Measurements from ENCODE around the gene HSPA4L.

The HSPA4L gene

GRCh38 chr4:127783955-127784770, 2.0 kb downstream of the HSPA4L start:
- DNase-seq = peak in 1 of 14 donors; percentile 38

GRCh38 chr4:127788517-127788916, 6.4 kb downstream of the HSPA4L start:
- DNase-seq = no peak

GRCh38 chr4:127791391-127791790, 9.3 kb downstream of the HSPA4L start:
- no peak for DNase-seq

GRCh38 chr4:127793528-127793927, 11.4 kb downstream of the HSPA4L start:
- DNase-seq = no peak

GRCh38 chr4:127799711-127800110, 17.6 kb downstream of the HSPA4L start:
- DNase-seq = no peak

GRCh38 chr4:127809173-127809800, 27.2 kb downstream of the HSPA4L start:
- no peak for DNase-seq

GRCh38 chr4:127810551-127810950, 28.4 kb downstream of the HSPA4L start:
- no peak for DNase-seq

- DNase-seq = no peak
Observed at GRCh38 chr4:127822430-127822829, 40.3 kb downstream of the HSPA4L start.

- DNase-seq = no peak
Observed at GRCh38 chr4:127828121-127828520, 46.0 kb downstream of the HSPA4L start.

- DNase-seq = no peak
Observed at GRCh38 chr4:127829014-127829413, 46.9 kb downstream of the HSPA4L start.

- DNase-seq = no peak
Observed at GRCh38 chr4:127832585-127832984, 50.5 kb downstream of the HSPA4L start.

- DNase-seq = no peak
Observed at GRCh38 chr4:127843704-127844600, 61.8 kb downstream of the HSPA4L start.

- DNase-seq = no peak
Observed at GRCh38 chr4:127844601-127845116, 62.5 kb downstream of the HSPA4L start.

GRCh38 chr4:127846061-127846460, 63.9 kb downstream of the HSPA4L start:
- DNase-seq = no peak

- DNase-seq = no peak
Observed at GRCh38 chr4:127846765-127847164, 64.6 kb downstream of the HSPA4L start.

- DNase-seq = no peak
Observed at GRCh38 chr4:127849505-127850234, 67.5 kb downstream of the HSPA4L start.

GRCh38 chr4:127852661-127853060, 70.5 kb downstream of the HSPA4L start:
- DNase-seq = no peak

- DNase-seq = no peak
Observed at GRCh38 chr4:127856196-127856812, 74.2 kb downstream of the HSPA4L start.

- peak in 1 of 14 donors; percentile 2 for DNase-seq
Observed at GRCh38 chr4:127856813-127857447, 74.8 kb downstream of the HSPA4L start.

- DNase-seq = no peak
Observed at GRCh38 chr4:127857641-127858040, 75.5 kb downstream of the HSPA4L start.

- DNase-seq = no peak
Observed at GRCh38 chr4:127868196-127868595, 86.1 kb downstream of the HSPA4L start.

All from C1 segment of cervical spinal cord (tissue), 14 donors.